Peyer's patch (tissue), 4 donors: ENCODE data around the gene PTPN14. TPM values are rescaled to one million over a fixed set of nuclear protein-coding genes. Genes with fewer than 3 reads are reported as not detected.

Source experiments
- DNase-seq, 3 donors: peaks; one replicate each; pipeline ENCODE4 v3.0.0-alpha.2; 2017 to 2019
- H3K27ac ChIP-seq, 4 donors: fragments of 200-600 bp; sonication (generic); one replicate each; pipeline ENCODE4 v1.5.1; 2016 to 2019
- H3K27me3 ChIP-seq, 2 donors: fragments of 200-600 bp; sonication (generic); one replicate each; pipeline ENCODE4 v1.5.1; 2019
- H3K36me3 ChIP-seq, 3 donors: fragments of 200-600 bp; sonication (generic); one replicate each; pipeline ENCODE4 v1.5.1; 2016 to 2019
- H3K4me1 ChIP-seq, 4 donors: fragments of 200-600 bp; sonication (generic); one replicate each; pipeline ENCODE4 v1.5.1; 2016 to 2019
- H3K4me3 ChIP-seq, 4 donors: fragments of 200-600 bp; sonication (generic); 1 replicate in 3 of 4; 2 replicates in 1 of 4; pipeline ENCODE4 v1.5.1; 2016 to 2019; ENCODE audit warnings: mild to moderate bottlenecking in 1 of 4
- H3K9me3 ChIP-seq, 4 donors: fragments of 200-600 bp; sonication (generic); one replicate each; pipeline ENCODE4 v1.5.1; 2016 to 2019; ENCODE audit warnings: mild to moderate bottlenecking in 1 of 4
- POLR2A ChIP-seq, 2 donors: fragments of 450-650 bp; IDR thresholded peaks; one replicate each; pipeline ENCODE4 v1.5.1; 2017; ENCODE audit warnings: antibody characterized with exemption in 2 of 2, mild to moderate bottlenecking in 2 of 2, moderate library complexity in 2 of 2
- total RNA-seq, 4 donors: library from RNA; depleted of rRNA; stranded (reverse); fragments of >200 nt; gene quantifications; one replicate each; pipeline ENCODE4 v1.1.0, GENCODE V29; 2016
- TF ChIP-seq, protein P1 (sequence below), 6 experiments: fragments of 450-650 bp in 4 of 6; fragments of 200-600 bp in 2 of 6; sonication (generic) in 1 of 6; IDR thresholded peaks; one replicate each; pipeline ENCODE4 v1.5.1; 2017 to 2019; ENCODE audit warnings: antibody characterized with exemption in 6 of 6, mild to moderate bottlenecking in 3 of 6, moderate library complexity in 1 of 6

PTPN14 gene
- total RNA-seq, 4 donors from 2014 or later, result 1.9 to 6.6 (median 4.2) TPM

GRCh38 chr1:214438530-214438929 is 112.9 kb downstream of the PTPN14 start:
- peaks cover 0 to 4% of the 10 kb centered on the region in 2 donors for H3K27me3 ChIP-seq
- H3K36me3 ChIP-seq, result no peaks in the 10 kb centered on the region
- no peaks in the 10 kb centered on the region for H3K9me3 ChIP-seq
- no peaks in the 10 kb centered on the region for H3K4me1 ChIP-seq
- no peak overlapping the region for H3K4me3 ChIP-seq
- no peak overlapping the region for H3K27ac ChIP-seq
- DNase-seq, result no peak
- TF ChIP-seq, protein P1, sequence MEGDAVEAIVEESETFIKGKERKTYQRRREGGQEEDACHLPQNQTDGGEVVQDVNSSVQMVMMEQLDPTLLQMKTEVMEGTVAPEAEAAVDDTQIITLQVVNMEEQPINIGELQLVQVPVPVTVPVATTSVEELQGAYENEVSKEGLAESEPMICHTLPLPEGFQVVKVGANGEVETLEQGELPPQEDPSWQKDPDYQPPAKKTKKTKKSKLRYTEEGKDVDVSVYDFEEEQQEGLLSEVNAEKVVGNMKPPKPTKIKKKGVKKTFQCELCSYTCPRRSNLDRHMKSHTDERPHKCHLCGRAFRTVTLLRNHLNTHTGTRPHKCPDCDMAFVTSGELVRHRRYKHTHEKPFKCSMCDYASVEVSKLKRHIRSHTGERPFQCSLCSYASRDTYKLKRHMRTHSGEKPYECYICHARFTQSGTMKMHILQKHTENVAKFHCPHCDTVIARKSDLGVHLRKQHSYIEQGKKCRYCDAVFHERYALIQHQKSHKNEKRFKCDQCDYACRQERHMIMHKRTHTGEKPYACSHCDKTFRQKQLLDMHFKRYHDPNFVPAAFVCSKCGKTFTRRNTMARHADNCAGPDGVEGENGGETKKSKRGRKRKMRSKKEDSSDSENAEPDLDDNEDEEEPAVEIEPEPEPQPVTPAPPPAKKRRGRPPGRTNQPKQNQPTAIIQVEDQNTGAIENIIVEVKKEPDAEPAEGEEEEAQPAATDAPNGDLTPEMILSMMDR (IDR thresholded peaks at IDR 0.05), result no peak
- no peak for TF ChIP-seq POLR2A (IDR thresholded peaks at IDR 0.05)

DNA sequence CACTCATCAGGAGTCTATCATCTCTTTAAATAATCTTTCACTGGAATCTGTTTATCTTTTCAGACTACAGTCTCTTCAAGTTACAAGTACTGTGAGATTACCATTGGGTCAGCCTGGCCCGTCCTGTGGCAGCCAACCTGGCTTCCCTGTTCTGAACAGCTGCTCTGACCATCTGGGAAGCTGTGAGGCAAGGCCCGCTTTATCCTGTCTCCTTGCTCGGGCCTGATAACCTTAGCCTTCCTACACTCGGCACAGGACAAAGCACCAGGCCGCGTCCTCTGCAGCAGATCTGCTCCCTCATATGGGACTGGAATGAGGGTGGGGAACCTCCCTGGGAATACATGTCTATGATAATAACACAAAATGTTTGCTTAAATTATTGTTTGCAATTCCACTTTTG is 113.3 kb downstream of the PTPN14 start:
- Histone ChIP-seq H3K27me3 (peaks cover 0 to 4% of the 10 kb centered on the region in 2 donors), H3K4me1 (no peaks in the 10 kb centered on the region), H3K36me3 (no peaks in the 10 kb centered on the region), H3K4me3 (no peak overlapping the region), H3K9me3 (no peaks in the 10 kb centered on the region), H3K27ac (no peak overlapping the region)
- DNase-seq, result no peak
- TF ChIP-seq, protein P1 (IDR thresholded peaks at IDR 0.05), result no peak
- no peak for TF ChIP-seq POLR2A (IDR thresholded peaks at IDR 0.05)

DNA sequence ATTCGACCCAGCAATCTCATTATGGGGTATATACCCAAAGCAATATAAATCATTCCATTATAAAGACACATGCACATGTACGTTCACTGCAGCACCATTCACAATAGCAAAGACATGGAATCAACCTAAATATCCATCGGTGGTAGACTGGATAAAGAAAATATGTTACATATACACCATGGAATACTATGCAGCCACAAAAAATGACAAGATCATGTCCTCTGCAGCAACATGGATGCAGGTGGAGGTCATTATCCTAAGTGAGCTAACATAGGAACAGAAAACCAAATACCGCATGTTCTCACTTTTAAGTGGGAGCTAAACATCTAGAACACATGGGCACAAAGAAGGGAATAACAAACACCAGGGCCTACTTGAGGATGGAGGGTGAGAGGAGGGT is 115.5 kb downstream of the PTPN14 start:
- TF ChIP-seq, protein P1 (IDR thresholded peaks at IDR 0.05), result no peak
- no peak for TF ChIP-seq POLR2A (IDR thresholded peaks at IDR 0.05)
- no peaks in the 10 kb centered on the region for H3K4me1 ChIP-seq
- no peaks in the 10 kb centered on the region for H3K9me3 ChIP-seq

DNA sequence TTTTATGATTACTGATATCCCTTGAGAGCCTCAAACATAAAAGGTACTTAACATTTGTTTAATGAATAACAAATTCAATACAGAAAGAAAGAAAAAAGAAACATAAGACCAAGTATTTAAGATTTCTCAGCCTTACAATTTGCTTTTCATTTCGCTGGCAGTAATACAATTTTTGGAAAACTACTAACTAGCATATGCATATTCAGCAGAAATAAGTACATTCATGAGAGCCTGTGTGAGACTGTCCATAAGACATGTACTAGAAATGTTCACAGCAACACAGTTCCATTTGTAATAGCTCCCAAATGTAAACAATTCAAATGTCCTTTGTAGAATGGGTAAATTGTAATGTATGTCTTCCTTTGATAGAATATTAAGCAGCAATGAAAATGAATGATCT is 119.2 kb downstream of the PTPN14 start:
- H3K4me1 ChIP-seq, result no peaks in the 10 kb centered on the region
- H3K27me3 ChIP-seq, result peaks cover 0 to 4% of the 10 kb centered on the region in 2 donors
- no peaks in the 10 kb centered on the region for H3K36me3 ChIP-seq
- no peak overlapping the region for H3K4me3 ChIP-seq
- H3K27ac ChIP-seq, result no peak overlapping the region
- no peak for DNase-seq
- H3K9me3 ChIP-seq, result no peaks in the 10 kb centered on the region
- TF ChIP-seq, protein P1 (IDR thresholded peaks at IDR 0.05), result no peak
- no peak for TF ChIP-seq POLR2A (IDR thresholded peaks at IDR 0.05)

More for the DNA sequence above, 115.5 kb downstream of the PTPN14 start:
- no peak overlapping the region for H3K27ac ChIP-seq
- no peak overlapping the region for H3K4me3 ChIP-seq
- DNase-seq, result no peak
- no peaks in the 10 kb centered on the region for H3K36me3 ChIP-seq
- peaks cover 0 to 4% of the 10 kb centered on the region in 2 donors for H3K27me3 ChIP-seq

- Histone ChIP-seq H3K4me1 (no peaks in the 10 kb centered on the region), H3K9me3 (no peaks in the 10 kb centered on the region), H3K4me3 (no peak overlapping the region), H3K27ac (no peak overlapping the region), H3K36me3 (no peaks in the 10 kb centered on the region), H3K27me3 (no peaks in the 10 kb centered on the region)
- TF ChIP-seq, protein P1 (IDR thresholded peaks at IDR 0.05), result no peak
- TF ChIP-seq POLR2A (IDR thresholded peaks at IDR 0.05), result no peak
- DNase-seq, result no peak
These were observed 121.2 kb downstream of the PTPN14 start for GRCh38 chr1:214429951-214430770.
